Activated T-cell treated with anti-CD3 and anti-CD28 coated beads for 48 hours (primary cell): ENCODE results near the gene DAB1.
"Not testable (repeated sequence)": the region's sequence is repeated elsewhere in the genome, so short reads cannot be mapped to it uniquely, and the experiment has no call there.

Source experiments
- DNase-seq: peaks from one replicate; pipeline ENCODE4 v3.0.0-alpha.2; 2020; ENCODE audit warnings: low read depth

The DAB1 gene

GRCh38 chr1:57360846-57361407 lies 62.9 kb downstream of the DAB1 start:
- no peak for DNase-seq

- no peak for DNase-seq
These were observed 66.4 kb downstream of the DAB1 start for GRCh38 chr1:57357462-57357861.

- DNase-seq = no peak
These were observed 70.2 kb downstream of the DAB1 start for GRCh38 chr1:57353654-57354053.

- no peak for DNase-seq
These were observed 73.2 kb downstream of the DAB1 start for GRCh38 chr1:57350610-57351009.

- DNase-seq = no peak
These were observed 74.9 kb downstream of the DAB1 start for GRCh38 chr1:57348921-57349320.

GRCh38 chr1:57345916-57346315 lies 77.9 kb downstream of the DAB1 start:
- DNase-seq = no peak

GRCh38 chr1:57344265-57344664 lies 79.6 kb downstream of the DAB1 start:
- DNase-seq = no peak

GRCh38 chr1:57343298-57343915 lies 80.5 kb downstream of the DAB1 start:
- DNase-seq = not testable (repeated sequence)

- DNase-seq = no peak
These were observed 82.1 kb downstream of the DAB1 start for GRCh38 chr1:57341721-57342120.

- DNase-seq = no peak
These were observed 83.4 kb downstream of the DAB1 start for GRCh38 chr1:57340334-57341070.

GRCh38 chr1:57337623-57338022 lies 86.2 kb downstream of the DAB1 start:
- DNase-seq = no peak

GRCh38 chr1:57336793-57337192 lies 87.1 kb downstream of the DAB1 start:
- no peak for DNase-seq

- no peak for DNase-seq
These were observed 92.2 kb downstream of the DAB1 start for GRCh38 chr1:57331620-57332019.

- DNase-seq = no peak
These were observed 93.9 kb downstream of the DAB1 start for GRCh38 chr1:57329937-57330336.

GRCh38 chr1:57329001-57329527 lies 94.8 kb downstream of the DAB1 start:
- no peak for DNase-seq

- DNase-seq = no peak
These were observed 95.9 kb downstream of the DAB1 start for GRCh38 chr1:57327946-57328345.

GRCh38 chr1:57327336-57327735 lies 96.5 kb downstream of the DAB1 start:
- DNase-seq = no peak

- DNase-seq = no peak
These were observed 98.3 kb downstream of the DAB1 start for GRCh38 chr1:57325536-57325935.

GRCh38 chr1:57325117-57325516 lies 98.7 kb downstream of the DAB1 start:
- no peak for DNase-seq

GRCh38 chr1:57324388-57324787 lies 99.5 kb downstream of the DAB1 start:
- no peak for DNase-seq

- DNase-seq = no peak
These were observed 102.1 kb downstream of the DAB1 start for GRCh38 chr1:57321776-57322175.

- no peak for DNase-seq
These were observed 104.1 kb downstream of the DAB1 start for GRCh38 chr1:57319791-57320190.

GRCh38 chr1:57319165-57319564 lies 104.7 kb downstream of the DAB1 start:
- no peak for DNase-seq
